ENCODE results near the gene STT3B. TPM values are rescaled to one million over a fixed set of nuclear protein-coding genes. Genes with fewer than 3 reads are reported as not detected.

STT3B gene
- total RNA-seq = 205 and 289 TPM in 2 replicates

GRCh38 chr3:31532587-31533168 lies at the start of gene STT3B:
TSS of gene STT3B (plus strand) at chr3:31532925. CDS start at chr3:31532999, 74 bp downstream.

